IMR-90 (cell line): Measurements from ENCODE around the gene ISG15. TPM values are rescaled to one million over a fixed set of nuclear protein-coding genes. Genes with fewer than 3 reads are reported as not detected.

Source experiments
- CEBPB ChIP-seq: IDR thresholded peaks from 2 replicates; pipeline ENCODE4 v1.6.1; 2012; ENCODE audit warnings: low read depth, low read length, improper control_type of control experiment
- MAFK ChIP-seq: IDR thresholded peaks from 2 replicates; pipeline ENCODE4 v1.6.1; 2012; ENCODE audit warnings: low read depth, low read length, improper control_type of control experiment
- MAZ ChIP-seq: IDR thresholded peaks from 2 replicates; pipeline ENCODE4 v1.6.1; 2012; ENCODE audit warnings: low read depth, mild to moderate bottlenecking, low read length, improper control_type of control experiment, moderate library complexity, borderline replicate concordance
- NFE2L2 ChIP-seq: fragments of 150-350 bp; IDR thresholded peaks from 2 replicates; pipeline ENCODE4 v1.6.1; 2016; ENCODE audit warnings: low read depth, mild to moderate bottlenecking, low read length
- POLR2A ChIP-seq: IDR thresholded peaks from 2 replicates; pipeline ENCODE4 v1.6.1; 2012; ENCODE audit warnings: mild to moderate bottlenecking, low read depth, low read length
- RAD21 ChIP-seq: IDR thresholded peaks from 2 replicates; pipeline ENCODE4 v1.6.1; 2012; ENCODE audit warnings: low read length, improper control_type of control experiment
- RFX5 ChIP-seq: IDR thresholded peaks from 2 replicates; pipeline ENCODE4 v1.8.0; 2012; ENCODE audit warnings: low read depth, mild to moderate bottlenecking, low read length, moderate library complexity
- SMC3 ChIP-seq: fragments of 150-350 bp; IDR thresholded peaks from 2 replicates; pipeline ENCODE4 v1.6.1; 2016; ENCODE audit warnings: low read depth, mild to moderate bottlenecking, antibody characterized with exemption, low read length, moderate library complexity
- polyA plus RNA-seq, 3 experiments: library from polyadenylated mRNA; depleted of rRNA; stranded (reverse); fragments of >200 nt; gene quantifications; 2 replicates each; pipeline ENCODE4 v1.2.3, GENCODE V29; 2012; ENCODE audit warnings: low replicate concordance in 1 of 3
- total RNA-seq: library from RNA; depleted of rRNA; stranded (reverse); fragments of >200 nt; gene quantifications from 2 replicates; pipeline ENCODE4 v1.2.3, GENCODE V29; 2012

Gene ISG15
- total and polyA plus RNA-seq, 2 of the 4 experiments (the other 2 are of a cell fraction) = 99.1 to 105 TPM

- TF ChIP-seq MAZ (no peak), SMC3 (no peak), MAFK (no peak), RAD21 (no peak), RFX5 (no peak), NFE2L2 (no peak), POLR2A (no peak), CEBPB (no peak)
Measured at GRCh38 chr1:1001057-1001783, 12.1 kb upstream of the ISG15 start (continued).
